ENCODE measurements around the gene P2RX1. TPM values are rescaled to one million over a fixed set of nuclear protein-coding genes. Genes with fewer than 3 reads are reported as not detected.

P2RX1 gene
- total RNA-seq, 3 donors from 2014 or later: 2.5 to 4.9 (median 3.5) TPM

- H3K9me3 ChIP-seq: no peaks in the 10 kb centered on the region
- no peak overlapping the region for H3K4me3 ChIP-seq
- peaks cover 71% of the 10 kb centered on the region for H3K4me1 ChIP-seq (ENCODE audit: low read depth)
- TF ChIP-seq CTCF (IDR thresholded peaks at IDR 0.05): no peak
- no peak for ATAC-seq
- intact Hi-C loops (cut with DNase I, micrococcal nuclease): no loop called here
- DNase-seq: no peak
- H3K36me3 ChIP-seq (ENCODE audit: low read depth): no peaks in the 10 kb centered on the region
Observed at GRCh38 chr17:3962965-3963236, 46.6 kb upstream of the P2RX1 start.

GRCh38 chr17:3962217-3962964, 46.1 kb upstream of the P2RX1 start:
- Histone ChIP-seq H3K4me1 (ENCODE audit: low read depth) (peaks cover 67% of the 10 kb centered on the region), H3K9me3 (no peaks in the 10 kb centered on the region), H3K36me3 (ENCODE audit: low read depth) (no peaks in the 10 kb centered on the region), H3K4me3 (no peak overlapping the region)
- ATAC-seq: no peak
- no peak for DNase-seq
- no peak for TF ChIP-seq CTCF (IDR thresholded peaks at IDR 0.05)
- intact Hi-C loops (cut with DNase I, micrococcal nuclease): no loop called here

GRCh38 chr17:3961564-3962047, 45.3 kb upstream of the P2RX1 start:
- H3K4me1 ChIP-seq (ENCODE audit: low read depth): peaks cover 61% of the 10 kb centered on the region
- ATAC-seq (peak; percentile 15), DNase-seq (peak; percentile 60 to 86 (median 72))
- no peaks in the 10 kb centered on the region for H3K36me3 ChIP-seq (ENCODE audit: low read depth)
- H3K9me3 ChIP-seq: no peaks in the 10 kb centered on the region
- intact Hi-C loops (cut with DNase I, micrococcal nuclease): no loop called here
- no peak overlapping the region for H3K4me3 ChIP-seq
- no peak for TF ChIP-seq CTCF (IDR thresholded peaks at IDR 0.05)

GRCh38 chr17:3960764-3961163, 44.5 kb upstream of the P2RX1 start:
- no peak for ATAC-seq
- intact Hi-C loops (cut with DNase I, micrococcal nuclease): no loop called here
- peaks cover 52% of the 10 kb centered on the region for H3K4me1 ChIP-seq (ENCODE audit: low read depth)

GRCh38 chr17:3959921-3960601, 43.8 kb upstream of the P2RX1 start:
- DNase-seq: peak in 2 of 3 donors; percentile 32 to 42
- H3K4me3 ChIP-seq: no peak overlapping the region
- ATAC-seq: no peak
- H3K9me3 ChIP-seq: no peaks in the 10 kb centered on the region
- intact Hi-C loops (cut with DNase I, micrococcal nuclease): no loop called here
- H3K36me3 ChIP-seq (ENCODE audit: low read depth): no peaks in the 10 kb centered on the region
- TF ChIP-seq CTCF (IDR thresholded peaks at IDR 0.05): no peak
- peaks cover 45% of the 10 kb centered on the region for H3K4me1 ChIP-seq (ENCODE audit: low read depth)

More at GRCh38 chr17:3960764-3961163, 44.5 kb upstream of the P2RX1 start:
- peak in 2 of 3 donors; percentile 58 to 62 for DNase-seq
- TF ChIP-seq CTCF (IDR thresholded peaks at IDR 0.05): no peak
- H3K9me3 ChIP-seq: no peaks in the 10 kb centered on the region
- H3K4me3 ChIP-seq: no peak overlapping the region
- no peaks in the 10 kb centered on the region for H3K36me3 ChIP-seq (ENCODE audit: low read depth)
